Muscle of arm (tissue), 12 donors: Measurements from ENCODE around the gene CA4. TPM values are rescaled to one million over a fixed set of nuclear protein-coding genes. Genes with fewer than 3 reads are reported as not detected.

Experiments used
- DNase-seq: peaks from one replicate; pipeline ENCODE4 v3.0.0-alpha.2; 2013
- polyA plus RNA-seq, 12 donors: library from polyadenylated mRNA; unstranded; fragments of 120-200 nt; gene quantifications; one replicate each; pipeline ENCODE4 v1.2.1, GENCODE V29; 2013; ENCODE audit not compliant: insufficient read length in 12 of 12

The CA4 gene
- polyA plus RNA-seq, 12 donors = 2.5 to 10.2 (median 7.1) TPM; not detected in 2

DNA sequence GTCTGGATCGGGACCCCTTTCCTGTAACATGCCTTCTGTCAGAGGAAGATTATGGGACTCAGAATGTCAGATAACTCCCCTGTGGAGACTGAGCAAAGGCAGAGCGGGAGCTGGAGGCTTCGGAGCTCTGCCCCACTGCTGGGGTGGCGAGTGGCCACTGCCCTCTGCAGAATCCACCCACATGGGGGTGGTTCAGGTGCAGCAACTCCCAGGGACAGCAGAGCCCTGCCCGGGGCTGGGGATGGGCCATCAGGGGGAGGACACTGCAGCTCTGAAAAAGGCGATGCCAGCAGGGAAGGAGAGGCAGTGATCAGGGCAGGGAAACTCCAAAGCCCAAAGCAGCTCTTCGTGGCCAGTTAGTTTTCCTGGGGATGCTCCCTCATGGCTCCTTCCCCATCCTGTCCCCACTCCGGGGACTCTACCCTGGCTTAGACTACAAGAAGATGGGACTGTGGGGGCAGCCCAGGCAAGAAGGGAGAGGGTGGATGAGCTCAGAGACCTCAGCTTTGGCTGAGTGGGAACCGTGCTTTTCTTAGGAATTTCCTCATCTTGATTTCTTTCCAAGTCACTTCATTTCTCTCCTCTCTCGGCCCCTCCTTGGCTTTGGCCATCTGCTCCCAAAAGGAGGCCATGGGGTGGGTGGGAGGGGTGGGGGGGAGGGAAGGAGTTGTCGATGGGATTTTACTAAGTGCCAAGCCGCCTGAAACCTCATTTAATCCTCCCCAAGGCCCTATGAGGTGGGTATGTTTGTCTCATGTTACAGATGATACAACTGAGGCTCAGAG lies 4.0 kb downstream of the CA4 start:
- DNase-seq = peak; percentile 59

DNA sequence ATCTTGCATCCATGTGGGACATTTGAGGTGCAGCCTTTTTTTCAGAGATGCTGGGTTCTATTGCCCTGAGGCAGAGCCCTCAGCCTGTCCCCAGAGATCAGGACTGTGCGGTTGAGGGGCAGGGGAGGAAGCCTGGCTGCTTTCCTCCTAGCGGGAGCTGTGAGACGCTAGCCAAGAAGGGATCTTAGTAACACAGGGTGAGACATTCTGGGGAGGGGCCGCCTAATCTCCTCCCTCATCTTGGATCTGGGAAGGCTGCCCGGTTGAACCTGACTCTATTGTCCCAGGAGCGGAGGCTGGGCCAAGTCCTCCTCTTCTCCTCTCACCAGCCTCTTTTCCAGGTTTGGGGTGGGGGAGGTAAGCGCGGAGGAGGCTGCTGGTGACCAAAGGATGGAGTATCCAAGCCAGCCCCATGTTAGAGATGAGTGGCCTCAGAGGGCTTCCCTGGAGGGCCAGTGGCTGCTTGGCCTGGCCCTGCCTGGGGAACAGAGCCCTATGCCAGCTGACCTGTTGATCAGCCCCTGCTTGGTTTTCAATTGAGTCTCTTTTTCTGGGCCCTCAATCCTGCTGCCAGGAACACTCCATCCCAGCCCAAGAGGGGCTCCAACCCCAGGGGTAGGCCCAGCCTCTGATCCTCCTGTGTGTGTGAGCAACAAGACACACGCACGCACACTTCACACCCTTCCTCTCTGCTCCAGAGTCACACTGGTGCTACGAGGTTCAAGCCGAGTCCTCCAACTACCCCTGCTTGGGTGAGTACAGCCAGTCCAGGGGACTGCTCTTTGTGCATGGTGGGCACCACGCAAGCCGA lies 5.0 kb downstream of the CA4 start:
- DNase-seq = peak; percentile 82

DNA sequence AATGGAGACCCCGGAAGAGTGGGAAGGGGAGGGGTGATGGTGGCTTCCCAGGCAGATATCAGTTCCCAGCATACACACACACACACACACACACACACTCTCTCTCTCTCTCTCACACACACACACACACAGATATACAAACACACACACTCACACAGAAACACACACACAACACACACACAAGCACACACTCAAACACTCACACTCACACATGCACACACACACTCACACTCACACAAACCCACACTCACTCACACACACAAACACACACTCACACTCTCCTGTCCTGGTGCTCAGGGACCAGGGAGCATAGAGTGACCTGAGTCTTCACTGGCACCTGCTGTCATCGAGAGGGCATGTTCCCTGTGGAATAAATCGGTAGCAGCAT lies 5.6 kb downstream of the CA4 start:
- DNase-seq = no peak

DNA sequence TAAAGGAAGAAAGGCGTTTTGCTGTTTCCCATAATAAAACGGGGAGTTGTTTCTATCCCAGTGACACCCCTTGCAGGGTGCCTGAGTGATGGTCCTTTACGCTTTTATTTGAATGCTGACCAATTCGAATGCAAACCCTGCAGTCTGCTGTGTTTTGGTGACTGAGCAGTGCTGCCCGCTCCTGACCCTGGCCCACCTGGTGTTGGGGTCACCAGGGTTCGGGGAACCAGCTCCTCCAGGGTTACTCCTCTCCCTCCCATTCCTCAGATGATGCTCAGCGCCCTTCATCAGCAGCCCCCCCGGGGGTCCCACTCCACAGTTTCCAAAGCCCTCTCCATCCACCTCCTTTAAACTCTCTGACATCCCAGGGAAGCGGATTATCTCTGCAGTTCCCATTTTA lies 6.0 kb downstream of the CA4 start:
- no peak for DNase-seq

DNA sequence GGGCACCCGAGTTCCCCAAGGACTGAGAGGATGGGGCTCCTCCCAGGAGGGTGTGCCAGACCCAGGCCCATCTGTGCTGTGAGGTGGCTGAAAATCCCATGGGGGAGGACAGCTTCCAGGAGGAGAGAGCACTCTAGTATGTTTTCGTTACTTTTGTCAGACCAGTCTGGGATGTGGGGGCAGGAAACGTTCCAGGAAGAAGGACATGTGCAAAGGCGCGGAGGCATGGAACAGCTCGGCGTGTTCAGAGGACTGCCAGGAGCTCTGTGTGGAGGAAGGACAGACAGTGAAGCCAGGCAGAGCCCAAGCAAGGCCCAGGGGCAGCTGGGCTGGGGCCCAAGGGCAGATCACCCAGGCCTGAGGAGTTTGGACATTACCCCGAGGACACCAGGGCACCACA lies 7.0 kb downstream of the CA4 start:
- no peak for DNase-seq

DNA sequence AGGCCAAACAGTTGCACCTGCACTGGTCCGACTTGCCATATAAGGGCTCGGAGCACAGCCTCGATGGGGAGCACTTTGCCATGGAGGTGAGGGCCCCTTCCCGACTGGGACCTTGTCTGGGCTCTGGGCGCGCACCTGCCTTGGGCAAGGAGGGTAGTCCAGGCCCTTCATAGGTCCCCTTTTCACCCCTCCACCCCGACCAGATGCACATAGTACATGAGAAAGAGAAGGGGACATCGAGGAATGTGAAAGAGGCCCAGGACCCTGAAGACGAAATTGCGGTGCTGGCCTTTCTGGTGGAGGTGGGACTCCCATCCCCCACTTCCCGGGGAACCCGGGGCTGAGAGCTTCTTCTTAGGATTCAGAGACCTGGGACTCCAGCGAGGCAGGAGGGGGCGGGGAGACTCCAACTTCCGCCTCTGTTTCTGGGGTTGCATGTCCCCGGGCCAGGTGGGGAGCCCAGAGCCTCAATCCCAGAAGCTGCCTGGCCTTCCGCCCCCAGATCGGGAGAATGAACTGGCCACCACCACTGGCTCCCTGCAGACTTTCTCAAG lies 7.8 kb downstream of the CA4 start:
- no peak for DNase-seq

DNA sequence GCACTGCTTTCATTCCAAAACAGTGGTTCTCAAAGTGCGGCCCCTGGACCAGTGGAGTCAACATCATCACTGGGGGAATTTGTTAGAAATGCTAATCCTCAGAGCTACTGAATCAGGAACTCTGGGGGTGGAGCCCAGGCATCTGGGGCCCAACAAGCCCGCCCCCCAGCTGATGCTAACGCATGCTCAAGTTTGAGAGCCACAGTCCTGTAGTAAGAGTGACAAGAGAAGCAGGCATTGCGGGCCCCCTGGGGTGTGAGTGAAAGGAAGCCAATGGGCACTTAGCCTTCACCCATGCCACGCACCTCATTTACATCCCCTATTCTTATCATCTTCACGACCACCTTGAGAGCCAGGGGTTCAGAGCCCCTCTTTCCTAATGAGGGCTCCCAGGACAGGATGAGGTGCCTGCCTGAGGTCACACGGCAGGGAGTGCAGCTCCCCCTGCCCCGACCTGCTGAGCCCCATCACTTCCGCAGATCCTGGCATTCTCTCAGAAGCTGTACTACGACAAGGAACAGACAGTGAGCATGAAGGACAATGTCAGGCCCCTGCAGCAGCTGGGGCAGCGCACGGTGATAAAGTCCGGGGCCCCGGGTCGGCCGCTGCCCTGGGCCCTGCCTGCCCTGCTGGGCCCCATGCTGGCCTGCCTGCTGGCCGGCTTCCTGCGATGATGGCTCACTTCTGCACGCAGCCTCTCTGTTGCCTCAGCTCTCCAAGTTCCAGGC lies 9.1 kb downstream of the CA4 start:
- DNase-seq = no peak

DNA sequence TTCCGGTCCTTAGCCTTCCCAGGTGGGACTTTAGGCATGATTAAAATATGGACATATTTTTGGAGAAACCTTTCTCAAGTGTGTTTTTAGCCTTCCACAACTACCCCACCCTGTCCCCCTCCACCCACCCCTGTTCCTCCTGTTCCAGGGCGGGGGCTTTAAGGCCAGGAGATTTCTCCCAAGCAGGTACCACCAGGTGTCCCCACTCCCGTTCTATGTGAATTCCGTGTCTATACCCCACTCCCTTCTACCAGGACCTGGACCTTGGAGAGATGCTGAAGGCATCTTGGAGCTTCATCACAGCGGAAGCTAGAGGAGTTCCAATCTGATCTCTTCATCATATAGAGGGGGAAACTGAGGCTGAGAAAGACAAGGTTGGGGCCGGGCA lies 9.7 kb downstream of the CA4 start:
- no peak for DNase-seq

DNA sequence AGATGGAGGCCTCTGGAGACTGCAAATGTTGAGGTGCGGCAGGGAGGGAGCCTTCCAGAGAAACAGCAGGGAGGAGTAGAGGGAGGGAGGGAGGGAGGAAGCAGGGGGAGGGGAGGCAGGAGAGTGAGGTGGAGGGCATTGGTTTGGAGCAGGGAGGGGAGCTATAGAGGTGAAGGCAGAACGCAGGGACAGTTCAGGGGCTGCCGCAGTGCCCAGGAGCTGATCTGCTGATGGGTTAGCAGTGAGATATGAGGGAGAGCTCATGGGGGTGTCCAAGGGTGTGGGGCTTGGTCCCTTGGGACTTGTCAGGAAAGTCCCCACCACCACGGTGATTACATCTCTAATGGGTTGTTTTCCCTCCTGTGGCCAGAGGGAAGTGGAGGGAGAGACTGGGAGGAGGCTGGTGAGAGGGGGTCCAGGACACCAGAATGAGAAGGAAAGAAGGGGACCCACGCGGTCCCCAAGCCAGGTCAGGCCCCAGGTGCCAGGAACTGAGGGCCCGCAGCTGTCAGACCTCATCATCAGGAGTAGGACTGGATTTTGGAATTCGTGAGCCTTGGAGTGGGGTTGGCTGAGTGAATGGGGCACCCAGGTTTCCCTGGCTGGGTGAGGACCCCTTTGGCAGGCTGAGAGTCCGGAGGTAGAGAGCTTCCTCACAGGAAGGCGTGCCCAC lies 11.2 kb downstream of the CA4 start:
- no peak for DNase-seq

DNA sequence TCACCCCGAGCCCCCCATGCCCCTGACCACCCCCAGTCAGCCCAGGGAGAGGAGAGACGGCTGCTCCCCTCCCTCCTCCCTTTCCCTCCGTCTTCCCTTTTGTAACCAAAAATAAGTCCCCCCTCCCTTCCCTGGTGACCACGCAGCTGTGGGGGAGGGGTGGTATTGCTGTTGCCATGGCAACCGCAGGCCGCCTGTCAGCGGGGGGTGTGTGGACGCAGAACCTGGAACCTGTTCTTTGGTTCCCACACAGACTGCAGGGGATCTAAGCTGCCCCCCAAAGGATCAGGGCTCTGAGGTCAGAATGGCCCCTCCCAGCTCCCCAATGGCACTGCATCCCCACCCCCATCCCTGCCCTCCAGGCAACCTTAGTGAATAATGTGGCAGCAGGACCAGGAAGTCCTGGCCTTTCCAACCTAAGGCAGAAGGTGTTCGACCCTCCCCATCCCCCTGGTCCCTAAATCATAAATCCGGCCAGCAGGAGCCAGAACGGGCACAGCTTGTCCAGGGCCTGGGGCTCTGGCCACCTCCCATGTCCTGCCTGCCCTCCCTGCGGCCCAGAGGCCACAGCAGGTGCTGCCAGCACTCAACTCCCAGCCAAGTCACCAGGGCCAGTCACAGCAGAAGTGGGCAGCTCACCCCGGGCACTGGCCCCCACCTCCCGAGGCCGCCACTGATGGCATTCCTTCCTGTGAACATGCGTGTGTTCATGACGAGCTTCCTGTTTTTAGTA lies 12.0 kb downstream of the CA4 start:
- no peak for DNase-seq

DNA sequence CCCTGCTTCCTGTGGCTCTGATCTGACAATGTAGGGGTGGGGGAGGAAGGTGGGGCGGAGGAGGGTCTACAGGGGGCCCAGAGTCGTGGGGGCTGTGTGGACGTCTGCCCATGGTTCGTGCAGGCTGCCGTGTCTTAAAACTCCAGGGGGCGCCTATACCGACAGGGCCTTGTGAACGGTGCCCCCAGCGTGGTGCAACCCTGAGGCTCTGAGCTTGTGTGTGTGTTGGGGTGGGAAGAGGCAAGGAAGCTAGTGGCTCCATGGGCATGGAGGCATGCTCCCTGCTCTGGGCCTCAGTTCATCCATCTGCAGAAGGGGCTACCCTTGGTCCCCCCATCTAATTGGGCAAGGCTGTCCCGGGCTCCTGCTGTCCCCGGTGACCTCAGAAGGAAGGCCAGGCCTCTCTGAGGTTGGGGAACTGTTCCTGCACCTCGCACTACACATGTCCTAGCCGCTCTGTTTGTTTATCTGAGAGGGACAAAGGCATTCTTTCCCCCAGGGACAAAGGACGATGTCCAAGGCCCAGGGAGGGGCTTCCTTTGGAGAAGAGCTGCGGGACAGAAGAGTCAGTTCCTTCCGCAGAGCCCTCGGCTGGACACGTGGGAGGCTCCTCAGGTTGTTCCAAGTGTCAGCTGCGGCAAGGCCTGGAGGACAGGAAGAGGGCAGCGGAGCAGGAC lies 13.5 kb downstream of the CA4 start:
- no peak for DNase-seq

DNA sequence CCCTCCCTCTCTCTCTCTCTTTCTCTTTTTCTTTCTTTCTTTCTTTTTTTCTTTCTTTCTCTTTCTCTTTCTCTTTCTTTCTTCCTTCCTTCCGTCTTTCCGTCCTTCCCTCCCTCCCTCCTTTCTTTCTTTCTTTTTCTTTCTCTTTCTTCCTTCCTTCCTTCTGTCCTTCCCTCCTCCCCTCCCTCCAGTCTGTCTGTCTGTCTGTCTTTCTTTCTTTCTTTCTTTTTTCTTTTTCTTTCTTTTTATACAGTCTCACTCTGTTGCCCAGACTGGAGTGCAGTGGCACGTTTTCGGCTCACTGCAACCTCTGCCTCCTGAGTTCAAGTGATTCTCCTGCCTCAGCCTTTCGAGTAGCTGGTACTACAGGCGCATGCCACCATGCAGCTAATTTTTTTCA lies 14.4 kb downstream of the CA4 start:
- DNase-seq = no peak

DNA sequence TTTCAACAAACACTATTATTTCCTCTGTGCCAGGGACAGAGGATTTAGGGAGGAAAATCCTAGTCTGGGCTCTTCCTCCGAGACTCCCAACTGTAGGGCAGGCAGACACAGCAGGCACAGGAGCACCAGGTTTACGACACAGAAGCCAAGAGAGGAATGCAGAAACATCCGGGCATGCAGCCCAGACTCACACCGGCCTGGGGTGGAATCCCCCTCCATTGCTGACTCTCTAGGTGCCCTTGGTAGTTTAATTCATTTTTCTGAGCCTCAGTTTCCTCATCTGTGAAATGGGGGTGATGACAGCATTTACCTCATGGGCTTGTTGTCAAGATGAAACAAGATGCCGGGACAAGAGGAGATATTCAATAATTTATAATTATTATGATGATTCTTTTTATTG lies 14.9 kb downstream of the CA4 start:
- no peak for DNase-seq

DNA sequence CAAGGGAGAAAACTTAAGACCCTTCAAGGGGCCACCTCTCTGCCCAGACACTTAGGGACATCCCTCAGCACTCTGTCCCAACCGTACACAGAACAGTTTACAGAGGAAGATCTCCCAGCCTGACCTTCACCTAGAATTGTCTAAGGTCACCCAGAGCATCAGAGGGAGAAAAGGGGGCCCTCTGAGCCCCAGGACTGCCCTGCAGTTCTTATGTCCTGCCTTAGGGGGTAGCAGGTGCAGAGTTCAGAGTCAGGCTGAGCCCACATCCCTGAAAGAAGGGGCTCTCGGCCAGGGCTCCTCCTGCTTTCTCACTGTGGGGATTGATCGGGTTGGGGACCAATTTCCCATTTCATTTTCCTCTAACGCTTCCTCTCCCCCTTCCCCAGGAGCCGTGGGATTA lies 15.4 kb downstream of the CA4 start:
- no peak for DNase-seq

DNA sequence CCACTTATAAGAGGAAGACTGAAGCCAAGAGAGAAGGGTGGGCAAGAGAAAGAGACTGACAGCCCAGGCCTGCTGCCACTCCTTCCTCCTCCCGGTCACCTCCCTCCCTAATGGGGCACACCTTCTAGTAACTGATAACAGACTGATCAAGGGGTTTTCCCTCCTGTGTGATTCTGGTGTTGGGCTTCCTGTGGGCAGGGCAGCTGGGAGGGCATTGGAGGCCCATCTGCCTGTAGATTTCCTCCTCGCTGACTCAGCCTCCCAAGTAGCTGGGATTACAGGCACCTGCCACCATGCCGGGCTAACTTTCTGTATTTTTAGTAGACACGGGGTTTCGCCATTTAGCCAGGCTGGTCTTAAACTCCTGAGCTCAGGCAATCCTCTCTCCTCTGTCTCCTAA lies 16.2 kb downstream of the CA4 start:
- DNase-seq = no peak

DNA sequence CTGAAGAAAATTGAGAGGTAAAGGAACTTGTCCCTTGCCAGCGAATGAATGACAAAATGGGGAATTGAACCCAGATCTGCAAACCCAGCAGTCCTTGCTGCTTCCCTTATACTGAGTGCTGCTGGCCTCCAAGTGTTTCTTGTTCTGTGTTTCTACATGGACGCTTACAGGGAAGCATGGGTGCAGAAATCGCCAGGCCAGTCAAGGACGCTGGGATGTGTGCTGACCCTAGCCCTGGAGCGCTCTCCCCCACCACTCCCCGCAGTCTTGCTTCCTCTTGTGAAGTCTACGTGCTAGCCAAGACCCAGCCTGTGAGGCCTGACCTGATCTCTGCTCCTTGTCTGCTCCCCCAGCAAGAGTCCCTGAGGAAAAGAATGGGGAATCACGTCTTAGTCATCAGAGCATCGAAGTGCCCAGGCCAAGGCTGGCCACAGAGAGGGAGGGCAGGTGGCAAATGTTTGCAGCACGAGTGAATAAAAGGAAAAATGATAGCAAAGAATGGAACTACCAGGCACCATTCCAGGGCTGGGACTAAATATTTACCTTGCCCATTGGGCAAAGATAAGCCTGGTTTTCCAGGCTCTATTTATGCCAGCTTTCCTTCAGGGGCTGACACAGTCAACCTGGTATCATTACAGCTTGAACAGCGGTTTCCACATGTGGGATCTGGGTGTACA lies 17.4 kb downstream of the CA4 start:
- DNase-seq = no peak

DNA sequence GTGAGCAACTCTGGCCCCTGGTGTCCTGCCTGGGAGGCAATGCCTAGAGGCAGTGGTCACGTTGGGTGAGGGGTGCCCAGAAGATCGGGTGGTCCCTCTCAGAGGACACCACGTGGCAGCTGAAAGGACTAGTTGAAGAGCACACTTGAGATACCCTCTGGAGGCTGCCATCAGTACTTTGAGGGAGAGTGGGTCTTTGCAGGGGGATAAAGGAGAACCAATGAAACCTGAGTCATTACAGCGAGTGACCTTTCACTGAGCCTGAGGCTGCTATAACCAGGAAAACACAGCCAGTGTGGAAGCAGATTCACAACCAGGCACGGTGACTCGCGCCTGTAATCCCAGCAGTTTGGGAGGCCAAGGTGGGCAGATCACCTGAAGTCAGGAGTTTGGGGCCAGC lies 18.9 kb downstream of the CA4 start:
- DNase-seq = no peak

DNA sequence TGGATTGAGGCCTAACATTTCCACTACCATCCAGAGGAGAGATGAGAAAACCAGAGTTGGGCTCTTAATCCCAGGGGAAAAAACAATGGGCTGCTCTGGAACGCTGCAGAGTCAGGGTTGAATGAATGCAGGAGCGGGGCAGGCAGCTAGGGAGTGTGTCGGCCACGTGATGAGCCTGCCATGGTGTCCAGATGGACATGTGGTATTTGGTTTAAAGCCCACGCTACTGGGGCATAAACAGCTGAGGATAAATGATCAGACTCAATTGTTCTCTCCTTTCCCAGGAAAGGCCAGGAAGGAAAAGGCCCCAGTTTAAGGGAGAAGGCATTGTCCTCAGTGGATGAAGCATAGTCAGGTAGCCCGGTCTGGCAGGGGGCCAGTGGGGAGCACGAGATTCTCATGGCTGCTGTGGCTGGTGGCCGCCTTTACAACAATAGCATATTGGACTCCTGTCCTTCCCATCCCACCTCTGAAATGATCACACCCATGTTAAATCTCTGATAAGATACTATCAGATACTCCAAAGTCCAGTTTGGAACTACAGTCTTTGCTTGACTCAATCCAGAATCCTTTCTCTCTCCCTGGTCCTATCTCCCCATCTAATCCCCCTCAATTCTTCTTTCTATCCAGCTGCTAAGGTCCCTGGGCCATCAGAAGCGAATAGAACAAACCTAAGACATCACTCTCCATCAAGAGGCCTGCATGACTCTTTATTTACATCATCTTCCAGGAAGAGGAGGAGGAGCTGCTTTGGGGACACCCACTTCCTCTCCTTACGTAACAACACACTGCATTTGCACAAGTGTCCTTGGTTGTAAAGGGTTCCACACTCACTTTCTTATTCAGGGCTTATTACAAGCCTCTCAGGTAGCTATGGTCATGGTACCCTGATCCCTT lies 20.4 kb downstream of the CA4 start:
- DNase-seq = no peak
